Common myeloid progenitor, CD34-positive (primary cell): ENCODE measurements around the gene TMEM130.
"Not testable (repeated sequence)": the region's sequence is repeated elsewhere in the genome, so short reads cannot be mapped to it uniquely, and the experiment has no call there.

Experiments
- CTCF ChIA-PET: fragments of 350-600 bp; sonication (Branson Sonifier 250); formaldehyde crosslinking; loops from one replicate; lab custom pipeline; 2021; ENCODE audit warnings: antibody characterized with exemption; lab: Charles Lee
- POLR2A ChIA-PET: fragments of 350-600 bp; sonication (Branson Sonifier 250); formaldehyde crosslinking; loops from one replicate; lab custom pipeline; 2021; ENCODE audit warnings: antibody characterized with exemption; lab: Charles Lee
- DNase-seq, 3 donors: peaks; one replicate each; pipeline versions ENCODE4 v3.0.0 to v3.0.0-alpha.2; 2013
- H3K27ac ChIP-seq, 2 experiments: 1 replicate in 1 of 2; 2 replicates in 1 of 2; pipeline ENCODE4 v1.7.0; 2013; ENCODE audit warnings: inconsistent platforms in 2 of 2, low read length in 2 of 2, mild to moderate bottlenecking in 2 of 2, low read depth in 1 of 2, moderate library complexity in 1 of 2; ENCODE audit not compliant: severe bottlenecking in 2 of 2, insufficient read depth in 1 of 2, poor library complexity in 1 of 2
- H3K27me3 ChIP-seq, 5 experiments: replicated peaks in 2 of 5; 1 replicate in 3 of 5; 2 replicates in 2 of 5; pipeline versions ENCODE4 v1.6.1 to v1.7.0; 2013; ENCODE audit warnings: low read length in 4 of 5, mild to moderate bottlenecking in 2 of 5, moderate library complexity in 2 of 5, inconsistent platforms in 1 of 5; ENCODE audit not compliant: insufficient read depth in 5 of 5, control insufficient read depth in 4 of 5
- H3K36me3 ChIP-seq, 4 experiments: 1 replicate in 2 of 4; 2 replicates in 2 of 4; pipeline versions ENCODE4 v1.6.1 to v1.7.0; 2013; ENCODE audit warnings: low read length in 3 of 4, control low read depth in 1 of 4, mild to moderate bottlenecking in 1 of 4; ENCODE audit not compliant: control insufficient read depth in 4 of 4, insufficient read depth in 4 of 4
- H3K4me1 ChIP-seq, 4 experiments: 1 replicate in 3 of 4; 2 replicates in 1 of 4; pipeline versions ENCODE4 v1.6.1 to v1.7.1; 2013; ENCODE audit warnings: low read length in 3 of 4, mild to moderate bottlenecking in 3 of 4, control low read depth in 1 of 4, inconsistent platforms in 1 of 4, moderate library complexity in 1 of 4; ENCODE audit not compliant: control insufficient read depth in 4 of 4, insufficient read depth in 4 of 4; ENCODE audit errors: control extremely low read depth in 1 of 4
- H3K4me3 ChIP-seq, 7 experiments: 1 replicate in 4 of 7; 2 replicates in 3 of 7; pipeline versions ENCODE4 v1.5.1 to v1.7.0; 2013; ENCODE audit warnings: mild to moderate bottlenecking in 7 of 7, low read length in 6 of 7, moderate library complexity in 6 of 7, inconsistent platforms in 2 of 7, low read depth in 2 of 7, control low read depth in 1 of 7; ENCODE audit not compliant: insufficient read depth in 4 of 7, control insufficient read depth in 1 of 7; ENCODE audit errors: extremely low read depth in 1 of 7
- H3K9me3 ChIP-seq, 5 experiments: 1 replicate in 4 of 5; 2 replicates in 1 of 5; pipeline versions ENCODE4 v1.6.1 to v1.7.1; 2013; ENCODE audit warnings: low read length in 4 of 5, mild to moderate bottlenecking in 2 of 5, inconsistent platforms in 1 of 5, low read depth in 1 of 5, moderate library complexity in 1 of 5; ENCODE audit not compliant: control insufficient read depth in 4 of 5, insufficient read depth in 2 of 5; ENCODE audit errors: control extremely low read depth in 1 of 5
- WGBS: methylation state at CpG from one replicate; pipeline ENCODE4 v1.1.5; 2013; ENCODE audit not compliant: insufficient coverage; 5-methylcytosine and 5-hydroxymethylcytosine counted together

The TMEM130 gene

GRCh38 chr7:98855610-98856422, 14.0 kb downstream of the TMEM130 start:
- Histone ChIP-seq H3K4me3 (no peak overlapping the region), H3K27ac (no peak overlapping the region), H3K9me3 (no peaks in the 10 kb centered on the region), H3K36me3 (no peaks in the 10 kb centered on the region), H3K4me1 (peaks cover 0 to 4% (median 0%) of the 10 kb centered on the region in 4 experiments), H3K27me3 (no peaks in the 10 kb centered on the region)
- no peak for DNase-seq
- 95% methylated on average over 23 of the region's 24 CpGs for WGBS
- POLR2A ChIA-PET: no interaction called here
- CTCF ChIA-PET: interaction anchor here (0.6 kb wide), 1 partner anchor 425 kb away, joined by 4 read pairs; no protein-coding TSS in a partner anchor

DNA sequence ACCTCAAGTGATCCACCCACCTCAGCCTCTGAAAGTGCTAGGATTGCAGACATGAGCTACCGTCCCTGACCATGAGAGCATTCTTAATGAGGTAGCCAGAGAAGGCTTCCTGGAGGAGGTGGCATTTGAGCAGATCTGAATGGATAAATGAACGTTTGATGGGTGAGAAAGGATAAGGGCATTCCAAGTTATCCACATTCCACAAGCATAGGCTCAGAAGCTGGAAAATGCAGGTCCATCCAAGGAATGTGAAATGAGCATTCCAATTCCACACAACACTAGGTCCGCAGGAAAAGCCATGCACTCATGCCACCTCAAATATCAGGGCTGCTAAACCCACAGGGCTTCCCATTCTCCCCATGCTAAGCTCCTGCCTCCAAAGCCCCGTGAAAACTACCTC, 17.0 kb downstream of the TMEM130 start:
- no peak for DNase-seq
- 92% methylated on average over 1 of the region's 4 CpGs for WGBS

DNA sequence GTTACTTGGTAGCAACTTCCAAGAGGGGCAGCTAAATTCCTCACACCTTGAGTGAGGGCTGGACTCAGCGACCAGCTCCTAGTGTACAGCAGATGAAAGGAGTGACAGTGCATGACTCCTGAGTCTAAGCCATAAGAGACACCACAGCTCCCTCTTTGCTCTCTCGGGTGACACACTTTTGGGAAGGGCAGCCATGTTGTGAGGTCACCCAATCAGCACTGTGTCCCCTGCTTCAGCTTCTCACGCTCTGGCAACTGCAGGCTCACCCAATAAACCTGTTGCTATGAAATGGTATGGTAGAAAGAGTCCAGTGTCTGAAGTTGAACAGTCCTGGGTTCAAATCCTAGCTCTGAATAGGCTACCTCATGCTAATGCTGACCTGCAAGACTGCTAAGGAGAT, 20.9 kb downstream of the TMEM130 start:
- WGBS: 96% methylated on average over 3 of the region's 3 CpGs
- ChIA-PET POLR2A (no interaction called here), CTCF (interaction anchor here (0.8 to 0.9 kb wide), 2 partner anchors 103 to 419 kb away, joined by 3 to 4 read pairs; no protein-coding TSS in a partner anchor)
- no peak for DNase-seq
- Histone ChIP-seq H3K27ac (no peak overlapping the region), H3K4me1 (no peaks in the 10 kb centered on the region), H3K27me3 (no peaks in the 10 kb centered on the region), H3K36me3 (no peaks in the 10 kb centered on the region), H3K4me3 (no peak overlapping the region), H3K9me3 (peaks cover 0 to 24% (median 15%) of the 10 kb centered on the region in 5 experiments)

More for the DNA sequence above, 17.0 kb downstream of the TMEM130 start:
- ChIA-PET POLR2A (no interaction called here), CTCF (interaction anchor here (0.6 to 1.1 kb wide), 2 partner anchors 10 to 488 kb away, joined by 3 to 4 read pairs; no protein-coding TSS in a partner anchor)
- Histone ChIP-seq H3K4me3 (no peak overlapping the region), H3K4me1 (no peaks in the 10 kb centered on the region), H3K9me3 (peaks cover 0 to 18% (median 15%) of the 10 kb centered on the region in 5 experiments), H3K27ac (no peak overlapping the region), H3K27me3 (no peaks in the 10 kb centered on the region), H3K36me3 (no peaks in the 10 kb centered on the region)

DNA sequence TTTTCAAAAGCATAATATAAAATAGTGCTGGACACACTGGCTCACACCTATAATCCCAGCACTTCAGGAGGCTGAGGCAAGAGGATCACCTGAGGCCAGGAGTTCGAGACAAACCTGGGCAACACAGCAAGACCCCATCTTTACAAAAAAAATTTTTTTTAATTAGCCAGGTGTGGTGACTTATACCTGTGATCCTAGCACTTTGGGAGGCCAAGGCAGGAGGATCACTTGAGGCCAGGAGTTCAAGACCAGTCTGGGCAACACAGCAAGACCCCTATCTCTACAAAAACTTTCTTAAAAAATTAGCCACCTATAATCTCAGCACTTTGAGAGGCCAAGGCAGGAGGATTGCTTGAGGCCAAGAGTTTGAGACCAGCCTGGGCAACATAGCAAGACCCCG, 27.3 kb downstream of the TMEM130 start:
- 100% methylated on average over 1 of the region's 2 CpGs for WGBS
- H3K9me3 ChIP-seq, H3K4me1 ChIP-seq, POLR2A ChIA-PET, DNase-seq, H3K27me3 ChIP-seq, H3K4me3 ChIP-seq, H3K36me3 ChIP-seq, H3K27ac ChIP-seq: not testable (repeated sequence)
- CTCF ChIA-PET: interaction anchor here (0.6 to 10.8 kb wide), 13 partner anchors 9 to 447 kb away, joined by 3 to 165 read pairs (median 4); no protein-coding TSS in a partner anchor

DNA sequence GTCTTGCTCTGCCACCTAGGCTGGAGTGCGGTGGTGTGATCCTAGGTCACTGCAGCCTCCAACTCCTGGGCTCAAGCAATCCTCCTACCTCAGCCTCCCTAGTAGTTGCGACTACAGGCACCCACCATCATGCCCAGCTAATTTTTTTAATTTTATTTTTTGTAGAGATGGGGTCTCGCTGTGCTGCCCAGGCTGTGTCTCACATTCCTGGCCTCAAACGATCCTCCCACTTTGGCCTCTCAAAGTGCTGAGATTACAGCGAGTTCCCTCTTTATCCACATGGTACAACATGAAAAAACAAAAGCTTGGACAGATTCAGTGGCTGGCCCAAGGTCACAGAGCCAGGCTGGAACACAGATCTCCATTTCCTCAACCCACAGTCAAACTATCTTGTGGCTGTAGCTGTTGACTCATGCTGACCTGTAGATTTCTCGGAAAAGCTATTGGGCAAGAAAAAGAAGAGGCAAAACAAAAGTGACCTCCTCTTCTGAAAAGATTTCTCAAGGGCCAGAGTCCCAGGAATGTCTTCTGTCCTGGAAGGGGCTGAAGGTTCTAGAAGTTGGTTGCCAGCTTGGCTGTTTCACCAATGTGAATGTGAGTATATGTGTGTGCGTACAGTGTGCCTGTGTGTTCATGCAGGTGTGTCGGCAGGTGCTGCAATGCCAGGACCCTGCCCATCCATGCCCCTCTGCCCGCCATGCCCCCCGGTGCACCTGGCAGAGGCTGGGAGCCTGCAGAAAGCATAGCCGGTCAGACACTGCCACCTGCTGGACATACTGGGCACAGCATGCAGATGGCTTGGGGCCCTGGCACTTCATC, 28.4 kb downstream of the TMEM130 start:
- Histone ChIP-seq H3K36me3 (no peaks in the 10 kb centered on the region), H3K27ac (no peak overlapping the region), H3K27me3 (peaks cover 0 to 6% (median 0%) of the 10 kb centered on the region in 5 experiments), H3K4me1 (no peaks in the 10 kb centered on the region), H3K4me3 (no peak overlapping the region), H3K9me3 (no peaks in the 10 kb centered on the region)
- ChIA-PET CTCF (interaction anchor here (0.6 to 10.8 kb wide), 18 partner anchors 8 to 638 kb away, joined by 3 to 165 read pairs (median 6); no protein-coding TSS in a partner anchor), POLR2A (no interaction called here)
- WGBS: 24% methylated on average over 7 of the region's 11 CpGs
- DNase-seq: peak; percentile 46 to 66 (median 53)

- no CpG with 5 or more reads among the region's 4 CpGs for whole genome bisulfite sequencing
- Histone ChIP-seq H3K36me3 (no peaks in the 10 kb centered on the region), H3K4me1 (no peaks in the 10 kb centered on the region), H3K27ac (no peak overlapping the region), H3K4me3 (no peak overlapping the region), H3K27me3 (peaks cover 0 to 6% (median 0%) of the 10 kb centered on the region in 5 experiments), H3K9me3 (no peaks in the 10 kb centered on the region)
- DNase-seq: no peak
- CTCF ChIA-PET: interaction anchor here (0.6 to 10.8 kb wide), 17 partner anchors 7 to 637 kb away, joined by 3 to 165 read pairs (median 6); no protein-coding TSS in a partner anchor
- POLR2A ChIA-PET: no interaction called here
These were observed 29.1 kb downstream of the TMEM130 start for GRCh38 chr7:98840722-98841121.
